Coronary artery (tissue), 2 donors: ENCODE measurements around the gene GEN1.

ENCODE experiments used
- DNase-seq: peaks from one replicate; pipeline ENCODE4 v3.0.0-alpha.2; 2017; ENCODE audit warnings: low spot score
- H3K27ac ChIP-seq, 2 donors: fragments of 200-600 bp; sonication (generic); one replicate each; pipeline ENCODE4 v1.5.1; 2016 to 2019
- H3K4me3 ChIP-seq: fragments of 200-600 bp; sonication (generic); 2 replicates; pipeline ENCODE4 v1.5.1; 2016; ENCODE audit warnings: mild to moderate bottlenecking, moderate library complexity
- TF ChIP-seq, protein P1 (sequence below): fragments of 200-600 bp; sonication (generic); IDR thresholded peaks from one replicate; pipeline ENCODE4 v1.5.1; 2019; ENCODE audit warnings: antibody characterized with exemption

GEN1 gene

DNA sequence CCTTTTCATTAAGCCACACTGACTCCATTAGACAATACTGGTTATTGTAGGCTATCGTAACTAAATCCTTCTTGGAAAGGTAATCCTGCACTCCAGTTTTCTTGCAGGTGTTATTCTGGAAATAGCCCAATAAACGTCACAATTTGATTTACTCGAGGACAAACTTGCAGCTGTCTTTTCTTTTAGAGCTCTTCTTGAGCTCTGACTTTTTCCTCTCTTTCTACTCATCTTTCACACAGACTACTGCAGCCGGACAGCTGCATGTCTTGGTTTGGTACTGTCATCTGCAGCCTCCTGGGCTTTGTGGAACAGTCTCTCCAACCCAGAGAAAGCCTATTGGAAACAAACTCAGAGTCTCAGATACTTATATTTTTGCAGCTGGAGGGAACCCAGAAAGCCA is 39.4 kb downstream of the GEN1 start:
- no peak overlapping the region for H3K27ac ChIP-seq
- DNase-seq, result no peak
- TF ChIP-seq, protein P1, sequence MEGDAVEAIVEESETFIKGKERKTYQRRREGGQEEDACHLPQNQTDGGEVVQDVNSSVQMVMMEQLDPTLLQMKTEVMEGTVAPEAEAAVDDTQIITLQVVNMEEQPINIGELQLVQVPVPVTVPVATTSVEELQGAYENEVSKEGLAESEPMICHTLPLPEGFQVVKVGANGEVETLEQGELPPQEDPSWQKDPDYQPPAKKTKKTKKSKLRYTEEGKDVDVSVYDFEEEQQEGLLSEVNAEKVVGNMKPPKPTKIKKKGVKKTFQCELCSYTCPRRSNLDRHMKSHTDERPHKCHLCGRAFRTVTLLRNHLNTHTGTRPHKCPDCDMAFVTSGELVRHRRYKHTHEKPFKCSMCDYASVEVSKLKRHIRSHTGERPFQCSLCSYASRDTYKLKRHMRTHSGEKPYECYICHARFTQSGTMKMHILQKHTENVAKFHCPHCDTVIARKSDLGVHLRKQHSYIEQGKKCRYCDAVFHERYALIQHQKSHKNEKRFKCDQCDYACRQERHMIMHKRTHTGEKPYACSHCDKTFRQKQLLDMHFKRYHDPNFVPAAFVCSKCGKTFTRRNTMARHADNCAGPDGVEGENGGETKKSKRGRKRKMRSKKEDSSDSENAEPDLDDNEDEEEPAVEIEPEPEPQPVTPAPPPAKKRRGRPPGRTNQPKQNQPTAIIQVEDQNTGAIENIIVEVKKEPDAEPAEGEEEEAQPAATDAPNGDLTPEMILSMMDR, result no peak
- no peak overlapping the region for H3K4me3 ChIP-seq

DNA sequence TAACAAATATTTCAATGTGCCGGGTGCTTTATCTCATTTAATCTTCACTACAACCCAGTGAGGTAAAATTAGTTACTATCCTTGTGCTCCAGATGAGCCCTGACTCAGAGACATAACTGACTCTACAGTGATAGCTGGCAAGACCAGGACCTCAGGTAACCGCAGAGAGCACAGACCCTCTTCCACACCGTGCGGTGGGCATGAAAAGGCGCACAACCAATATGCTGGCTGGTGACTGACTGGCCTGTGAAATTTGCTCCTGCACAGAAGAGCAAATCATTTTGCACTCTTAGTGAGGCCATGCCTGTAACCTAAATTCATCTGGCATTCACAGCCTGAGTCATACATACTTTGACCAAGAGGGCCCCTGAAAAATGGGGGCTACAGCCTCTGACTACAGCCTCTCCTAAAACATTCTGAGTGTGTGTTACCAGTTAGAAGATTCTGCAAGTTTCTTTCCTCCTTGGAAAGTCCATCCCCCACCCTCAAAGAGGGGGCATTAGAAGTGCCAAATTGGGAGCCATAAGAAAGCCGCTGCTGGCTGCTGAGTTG is 39.9 kb downstream of the GEN1 start:
- no peak overlapping the region for H3K27ac ChIP-seq
- no peak for DNase-seq
- H3K4me3 ChIP-seq, result no peak overlapping the region
- TF ChIP-seq, protein P1, result no peak

DNA sequence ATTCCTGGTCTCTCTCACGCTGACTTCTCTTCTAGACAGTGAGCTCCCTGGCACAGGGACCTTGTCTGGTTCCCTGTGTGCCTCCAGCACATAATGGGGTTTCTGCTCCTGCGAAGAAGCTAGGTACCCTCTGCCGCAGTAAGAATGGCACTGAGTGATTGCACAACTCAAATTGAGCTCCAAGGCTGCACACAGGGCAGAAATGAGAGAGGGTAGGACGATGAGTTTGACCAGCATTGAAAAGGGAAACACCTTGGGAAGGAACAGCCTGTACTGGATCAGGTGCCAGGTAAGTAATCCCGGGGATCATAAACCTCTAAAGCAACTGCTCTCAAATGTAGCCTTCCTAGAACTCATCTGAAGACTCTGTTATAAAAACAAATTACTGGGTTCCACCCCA is 41.4 kb downstream of the GEN1 start:
- TF ChIP-seq, protein P1, result no peak
- H3K4me3 ChIP-seq, result no peak overlapping the region
- H3K27ac ChIP-seq, result no peak overlapping the region
- no peak for DNase-seq

DNA sequence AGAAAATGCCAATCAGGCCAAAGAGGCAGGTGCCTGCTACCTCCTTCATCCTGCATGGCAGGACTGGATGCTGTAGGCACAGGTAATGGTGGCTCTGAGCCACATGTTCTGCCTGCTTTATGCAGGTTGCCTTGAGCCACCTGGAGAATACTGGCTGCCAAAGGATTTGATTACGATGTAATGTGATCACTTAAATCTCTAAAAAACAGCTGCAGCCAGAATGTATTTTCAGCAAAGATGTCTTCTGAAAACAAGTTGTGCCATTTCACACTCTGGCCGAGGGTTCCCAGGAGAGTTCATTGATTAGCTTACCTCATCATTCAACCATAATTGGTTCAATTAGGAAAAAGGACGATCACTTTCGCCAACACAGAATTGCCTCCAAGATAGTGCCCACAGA is 44.4 kb downstream of the GEN1 start:
- TF ChIP-seq, protein P1, result no peak
- H3K4me3 ChIP-seq, result no peak overlapping the region
- no peak overlapping the region for H3K27ac ChIP-seq
- DNase-seq, result no peak

DNA sequence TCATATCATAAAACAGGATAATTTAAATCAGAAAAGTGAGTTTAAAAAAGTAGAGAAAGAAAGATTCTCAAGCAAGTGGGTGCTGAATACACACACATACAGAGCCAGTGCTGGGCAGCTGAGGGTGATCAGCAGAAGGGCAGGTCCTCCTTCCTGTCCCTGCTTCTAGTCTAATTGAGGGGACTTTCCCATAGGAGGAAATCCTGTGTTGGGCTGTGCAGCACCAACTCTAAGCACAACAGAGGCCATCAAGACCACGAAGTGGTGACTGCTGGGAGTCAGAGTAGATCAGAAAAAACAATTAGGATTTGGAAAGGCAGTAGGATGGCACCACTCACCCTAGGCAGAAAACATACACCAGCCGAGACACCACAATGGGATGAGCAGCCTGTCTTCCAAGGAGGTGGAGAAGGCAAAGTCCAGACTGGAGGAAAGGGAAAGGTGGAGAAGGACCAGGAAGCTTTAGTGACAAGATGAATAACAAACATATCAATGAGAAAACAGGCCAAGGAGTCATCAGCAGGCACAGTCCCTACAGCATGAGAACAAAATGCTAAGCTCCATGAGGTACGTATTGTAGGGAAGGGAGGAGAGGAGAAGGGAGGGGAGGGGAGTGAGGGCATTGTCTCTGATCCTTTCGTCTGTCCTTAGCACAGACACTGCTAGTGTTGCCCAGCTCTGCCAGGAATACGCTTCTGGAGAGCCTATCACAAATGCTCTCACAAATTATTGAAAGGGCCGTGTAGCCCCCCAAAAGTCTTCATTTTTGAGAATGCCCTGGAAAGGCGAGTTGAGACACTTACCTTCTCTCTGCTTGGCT is 45.6 kb downstream of the GEN1 start:
- Histone ChIP-seq H3K4me3 (no peak overlapping the region), H3K27ac (no peak overlapping the region)
- DNase-seq, result no peak
- TF ChIP-seq, protein P1, result no peak

DNA sequence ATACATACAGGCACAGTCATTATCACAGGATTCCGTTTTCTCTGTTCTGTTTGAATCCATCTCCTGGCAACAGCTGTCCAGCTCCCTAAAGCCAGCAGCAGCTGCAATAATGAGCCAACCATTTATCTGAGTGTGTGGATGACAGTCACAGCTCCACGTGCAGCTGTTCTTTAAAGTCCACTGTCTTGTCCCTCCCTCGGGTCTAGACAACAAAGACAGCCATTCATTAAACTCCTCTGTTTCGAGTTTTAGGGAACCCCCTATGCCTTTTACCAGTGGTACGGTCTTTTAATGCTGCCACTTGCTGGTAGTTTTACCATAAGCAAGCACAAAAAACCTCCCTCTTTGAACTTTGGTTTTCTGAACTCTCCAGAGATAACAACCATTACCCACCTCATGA is 46.3 kb downstream of the GEN1 start:
- no peak for DNase-seq
- Histone ChIP-seq H3K27ac (no peak overlapping the region), H3K4me3 (no peak overlapping the region)
- TF ChIP-seq, protein P1, result no peak
